Gastroesophageal sphincter (tissue), 4 donors: ENCODE measurements around the gene SPA17. TPM values are rescaled to one million over a fixed set of nuclear protein-coding genes. Genes with fewer than 3 reads are reported as not detected.
A peak's percentile ranks its signal among the peaks of the same experiment; 100 is the strongest.

Experiments used
- ATAC-seq: fragments of 150-250 bp; one replicate; pipeline ENCODE4 v1.9.1; 2016; ENCODE audit warnings: mild to moderate bottlenecking, moderate library complexity
- H3K27ac ChIP-seq, 4 donors: fragments of 200-600 bp; sonication (generic) in 3 of 4; 1 replicate in 3 of 4; 2 replicates in 1 of 4; pipeline ENCODE4 v1.5.1; 2016 to 2019
- H3K27me3 ChIP-seq: fragments of 200-600 bp; sonication (generic); one replicate; pipeline ENCODE4 v1.5.1; 2019
- H3K36me3 ChIP-seq, 2 donors: fragments of 200-600 bp; sonication (generic); one replicate each; pipeline ENCODE4 v1.5.1; 2019; ENCODE audit warnings: control low read depth in 1 of 2
- H3K4me1 ChIP-seq, 3 donors: fragments of 200-600 bp; sonication (generic); 1 replicate in 2 of 3; 2 replicates in 1 of 3; pipeline ENCODE4 v1.5.1; 2016 to 2019; ENCODE audit warnings: control low read depth in 2 of 3
- H3K4me3 ChIP-seq, 2 donors: fragments of 200-600 bp; sonication (generic); one replicate each; pipeline ENCODE4 v1.5.1; 2019; ENCODE audit warnings: mild to moderate bottlenecking in 1 of 2, moderate library complexity in 1 of 2
- H3K9me3 ChIP-seq, 3 donors: fragments of 200-600 bp; sonication (generic); one replicate each; pipeline ENCODE4 v1.5.1; 2017 to 2019; ENCODE audit warnings: control low read depth in 2 of 3
- EP300 ChIP-seq: sonication (generic); formaldehyde crosslinking; IDR thresholded peaks from one replicate; pipeline ENCODE4 v1.6.1; 2017; ENCODE audit warnings: antibody characterized with exemption, mild to moderate bottlenecking
- POLR2A ChIP-seq, 2 donors: fragments of 450-650 bp; IDR thresholded peaks; one replicate each; pipeline ENCODE4 v1.6.1; 2017; ENCODE audit warnings: antibody characterized with exemption in 2 of 2, mild to moderate bottlenecking in 2 of 2, moderate library complexity in 1 of 2
- POLR2AphosphoS5 ChIP-seq: sonication (generic); formaldehyde crosslinking; IDR thresholded peaks from one replicate; pipeline ENCODE4 v1.6.1; 2017; ENCODE audit warnings: antibody characterized with exemption
- WGBS, 2 donors: methylation state at CpG; one replicate each; pipeline ENCODE4 v1.1.5; 2018; ENCODE audit warnings: low coverage in 1 of 2; 5-methylcytosine and 5-hydroxymethylcytosine counted together
- total RNA-seq, 4 donors: library from RNA; depleted of rRNA; stranded (reverse); fragments of >200 nt; gene quantifications; one replicate each; pipeline ENCODE4 v1.1.0, GENCODE V29; 2016
- TF ChIP-seq, protein P1 (sequence below), 4 experiments: fragments of 200-600 bp in 2 of 4; fragments of 450-650 bp in 2 of 4; sonication (generic) in 1 of 4; IDR thresholded peaks; one replicate each; pipeline ENCODE4 v1.5.1; 2017 to 2019; ENCODE audit warnings: antibody characterized with exemption in 4 of 4, mild to moderate bottlenecking in 2 of 4, moderate library complexity in 2 of 4

SPA17 gene
- total RNA-seq, 4 donors from 2014 or later = 4.6 to 15.3 (median 7.4) TPM

DNA sequence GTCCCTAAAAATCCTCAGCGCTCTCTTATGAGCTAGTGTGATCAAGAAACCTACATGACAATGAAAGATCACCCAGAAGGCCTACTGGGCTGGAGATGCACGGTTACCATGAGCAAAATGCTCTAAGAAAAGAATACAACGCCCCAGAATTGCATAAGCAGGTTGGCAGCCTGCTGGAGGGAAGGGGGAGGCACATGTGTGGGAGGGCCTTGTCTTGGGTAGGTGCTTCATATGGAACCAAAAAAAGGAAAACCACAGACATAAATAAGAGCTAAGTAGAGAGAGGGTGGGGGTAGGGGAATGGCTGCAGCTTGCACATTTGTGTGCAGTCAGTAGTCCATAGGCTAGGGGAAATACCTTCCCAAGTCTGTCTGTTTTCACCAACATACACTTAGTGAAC, 3.0 kb upstream of the SPA17 start:
- TF ChIP-seq, protein P1, sequence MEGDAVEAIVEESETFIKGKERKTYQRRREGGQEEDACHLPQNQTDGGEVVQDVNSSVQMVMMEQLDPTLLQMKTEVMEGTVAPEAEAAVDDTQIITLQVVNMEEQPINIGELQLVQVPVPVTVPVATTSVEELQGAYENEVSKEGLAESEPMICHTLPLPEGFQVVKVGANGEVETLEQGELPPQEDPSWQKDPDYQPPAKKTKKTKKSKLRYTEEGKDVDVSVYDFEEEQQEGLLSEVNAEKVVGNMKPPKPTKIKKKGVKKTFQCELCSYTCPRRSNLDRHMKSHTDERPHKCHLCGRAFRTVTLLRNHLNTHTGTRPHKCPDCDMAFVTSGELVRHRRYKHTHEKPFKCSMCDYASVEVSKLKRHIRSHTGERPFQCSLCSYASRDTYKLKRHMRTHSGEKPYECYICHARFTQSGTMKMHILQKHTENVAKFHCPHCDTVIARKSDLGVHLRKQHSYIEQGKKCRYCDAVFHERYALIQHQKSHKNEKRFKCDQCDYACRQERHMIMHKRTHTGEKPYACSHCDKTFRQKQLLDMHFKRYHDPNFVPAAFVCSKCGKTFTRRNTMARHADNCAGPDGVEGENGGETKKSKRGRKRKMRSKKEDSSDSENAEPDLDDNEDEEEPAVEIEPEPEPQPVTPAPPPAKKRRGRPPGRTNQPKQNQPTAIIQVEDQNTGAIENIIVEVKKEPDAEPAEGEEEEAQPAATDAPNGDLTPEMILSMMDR (IDR thresholded peaks at IDR 0.05) = no peak
- TF ChIP-seq EP300 (no peak), POLR2AphosphoS5 (no peak), POLR2A (IDR thresholded peaks at IDR 0.05) (no peak)
- no peak overlapping the region for H3K4me3 ChIP-seq
- H3K27me3 ChIP-seq = no peaks in the 10 kb centered on the region
- H3K36me3 ChIP-seq = peaks cover 0 to 21% of the 10 kb centered on the region in 2 donors
- no peak for ATAC-seq
- no peaks in the 10 kb centered on the region for H3K9me3 ChIP-seq
- no peak overlapping the region for H3K27ac ChIP-seq
- WGBS, 2 donors = 51 to 80% methylated on average over 1 to 2 of the region's 3 CpGs
- H3K4me1 ChIP-seq = peaks cover 0 to 20% (median 6%) of the 10 kb centered on the region in 3 donors

- 37 to 70% methylated on average over 5 of the region's 7 CpGs for WGBS, 2 donors
- TF ChIP-seq POLR2A (IDR thresholded peaks at IDR 0.05) (no peak), POLR2AphosphoS5 (no peak), EP300 (no peak)
- TF ChIP-seq, protein P1 (IDR thresholded peaks at IDR 0.05) = no peak
- Histone ChIP-seq H3K27me3 (no peaks in the 10 kb centered on the region), H3K4me3 (peak overlapping the region; percentile 35 to 76), H3K27ac (peak overlapping the region in 3 of 4 donors; percentile 80 to 89 (median 86)), H3K4me1 (peaks cover 0 to 20% (median 6%) of the 10 kb centered on the region in 3 donors), H3K9me3 (no peaks in the 10 kb centered on the region), H3K36me3 (peaks cover 0 to 3% of the 10 kb centered on the region in 2 donors)
- ATAC-seq = no peak
Measured at GRCh38 chr11:124672536-124673215, 1.0 kb upstream of the SPA17 start.

DNA sequence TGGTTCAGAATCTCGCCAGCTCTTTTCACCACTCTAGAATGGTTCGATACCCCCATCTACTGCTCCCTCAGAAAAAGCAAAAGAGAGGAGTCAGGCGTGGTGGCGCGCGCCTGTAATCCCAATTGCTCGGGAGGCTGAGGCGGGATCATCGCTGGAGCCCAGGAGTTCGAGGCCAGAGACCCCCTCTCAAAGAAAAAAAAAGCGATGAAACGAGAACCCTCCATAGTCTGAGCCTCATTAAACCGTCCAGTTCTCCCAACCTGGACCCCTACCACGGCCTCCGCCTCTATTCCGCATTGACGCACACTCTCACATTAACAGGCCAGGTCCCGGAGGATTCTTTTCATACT, 439 bp downstream of the SPA17 start:
- 20 to 100% methylated on average over 1 to 5 of the region's 18 CpGs for WGBS, 2 donors
- Histone ChIP-seq H3K9me3 (no peaks in the 10 kb centered on the region), H3K27ac (peak overlapping the region; percentile 41 to 89 (median 83)), H3K4me3 (peak overlapping the region; percentile 35 to 76), H3K27me3 (no peaks in the 10 kb centered on the region), H3K36me3 (no peaks in the 10 kb centered on the region), H3K4me1 (peaks cover 0 to 20% (median 6%) of the 10 kb centered on the region in 3 donors)
- TF ChIP-seq, protein P1 (IDR thresholded peaks at IDR 0.05) = no peak
- no peak for ATAC-seq

- TF ChIP-seq EP300 (no peak), POLR2AphosphoS5 (no peak), POLR2A (IDR thresholded peaks at IDR 0.05) (no peak)
- TF ChIP-seq, protein P1 (IDR thresholded peaks at IDR 0.05) = no peak
- no peak for ATAC-seq
- Histone ChIP-seq H3K36me3 (no peaks in the 10 kb centered on the region), H3K27ac (peak overlapping the region in 3 of 4 donors; percentile 80 to 89 (median 86)), H3K27me3 (no peaks in the 10 kb centered on the region), H3K4me1 (peaks cover 0 to 20% (median 6%) of the 10 kb centered on the region in 3 donors), H3K4me3 (peak overlapping the region; percentile 35 to 76), H3K9me3 (no peaks in the 10 kb centered on the region)
- 90 to 95% methylated on average over 5 of the region's 5 CpGs for WGBS, 2 donors
Measured at GRCh38 chr11:124674571-124674970, 867 bp downstream of the SPA17 start.

DNA sequence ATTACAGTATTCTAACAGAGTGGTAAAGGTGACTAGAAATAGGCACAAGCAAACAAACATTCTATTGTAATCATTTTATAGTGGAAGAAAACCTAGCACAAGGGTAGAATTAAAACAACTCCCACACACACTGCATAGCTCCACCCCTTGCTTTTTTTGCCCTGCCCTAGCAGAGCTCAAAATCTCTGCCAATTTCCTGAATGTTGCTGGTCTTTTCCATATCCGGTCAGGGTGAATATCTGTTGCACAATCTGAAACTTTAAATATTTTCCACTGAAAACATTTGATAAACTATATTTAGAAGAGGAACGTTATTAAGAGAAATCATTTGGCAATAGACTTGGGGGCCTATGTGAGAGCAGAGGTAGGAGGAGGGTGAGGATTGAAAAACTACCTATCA, 2.7 kb downstream of the SPA17 start:
- WGBS, 2 donors = 19 to 40% methylated on average over 2 of the region's 2 CpGs
- Histone ChIP-seq H3K4me3 (no peak overlapping the region), H3K9me3 (no peaks in the 10 kb centered on the region), H3K36me3 (no peaks in the 10 kb centered on the region), H3K4me1 (peaks cover 0 to 20% (median 6%) of the 10 kb centered on the region in 3 donors), H3K27me3 (no peaks in the 10 kb centered on the region), H3K27ac (peak overlapping the region in 3 of 4 donors; percentile 34 to 57 (median 55))
- TF ChIP-seq POLR2A (IDR thresholded peaks at IDR 0.05) (no peak), EP300 (no peak), POLR2AphosphoS5 (no peak)
- TF ChIP-seq, protein P1 (IDR thresholded peaks at IDR 0.05) = no peak
- no peak for ATAC-seq
